ENCODE data around the gene PRXL2A.
A peak's percentile ranks its signal among the peaks of the same experiment; 100 is the strongest.

PRXL2A gene

DNA sequence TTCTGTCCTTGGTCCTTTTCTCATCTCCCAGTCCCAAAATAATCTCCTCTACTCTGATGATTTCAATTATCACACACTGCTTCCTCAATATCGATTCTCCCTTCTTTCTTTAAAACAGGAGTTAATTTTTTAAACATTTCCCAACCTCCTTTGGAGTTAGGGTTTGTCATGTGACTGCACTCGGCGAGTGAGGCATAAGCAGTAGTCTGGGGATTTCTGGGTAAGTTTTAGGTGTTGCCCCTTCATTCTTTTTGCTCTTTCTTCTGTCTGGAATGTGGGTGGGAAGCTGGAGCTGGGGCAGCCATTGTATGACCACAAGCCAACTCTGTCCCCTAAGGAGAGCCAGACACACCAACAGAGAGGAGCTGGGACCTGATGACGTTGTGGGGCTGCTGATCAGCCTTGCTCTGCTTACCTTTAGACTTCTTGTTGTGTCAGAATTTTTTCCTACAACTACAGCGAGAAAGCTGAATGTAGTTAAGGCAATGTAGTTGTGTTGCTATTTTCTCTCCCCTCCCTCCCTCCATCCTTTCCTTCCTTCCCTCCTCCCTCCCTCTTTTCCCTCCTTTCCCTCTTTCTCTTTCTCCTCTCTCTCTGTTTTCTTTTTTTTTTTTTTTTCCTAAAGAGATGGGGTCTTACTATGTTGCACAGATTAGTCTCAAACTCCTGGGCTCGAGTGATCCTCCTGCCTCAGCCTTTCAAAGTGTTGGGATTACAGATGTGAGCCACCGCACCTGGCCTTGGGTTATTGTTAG is 39.3 kb downstream of the PRXL2A start:
- no peak for DNase-seq

DNA sequence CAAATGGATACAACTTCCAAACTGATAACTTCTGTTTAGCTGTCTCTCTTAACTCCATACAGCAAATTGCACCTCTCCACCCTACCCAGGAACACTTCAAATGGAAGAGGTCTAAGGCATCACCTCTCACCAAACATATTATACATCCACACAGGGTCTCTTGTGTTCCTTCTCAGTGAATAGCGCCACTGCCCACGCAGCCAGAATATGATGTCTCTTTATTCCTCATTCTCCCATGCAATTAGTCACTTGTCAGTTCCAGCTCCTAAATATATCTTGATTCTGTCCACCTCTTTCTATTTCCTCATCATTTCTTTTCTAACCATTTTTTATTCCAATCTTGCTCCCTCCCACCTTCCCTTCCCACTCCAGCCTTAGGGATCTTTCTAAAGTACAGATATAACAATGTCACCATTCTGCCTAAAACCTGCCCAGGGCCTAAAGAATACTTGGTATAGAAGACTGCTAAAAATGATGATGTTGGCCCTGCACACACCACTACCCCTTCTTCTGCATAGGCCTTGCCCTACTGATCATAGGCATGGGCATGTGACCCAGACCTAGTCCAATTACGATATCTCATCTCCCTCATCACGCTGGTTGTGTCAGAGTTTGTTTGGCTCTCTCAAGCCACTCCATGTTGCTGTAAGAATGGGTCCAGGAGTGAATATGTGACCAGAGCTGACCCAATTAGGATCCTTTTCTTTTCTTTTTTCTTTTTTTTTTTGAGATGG is 40.0 kb downstream of the PRXL2A start:
- DNase-seq: no peak

DNA sequence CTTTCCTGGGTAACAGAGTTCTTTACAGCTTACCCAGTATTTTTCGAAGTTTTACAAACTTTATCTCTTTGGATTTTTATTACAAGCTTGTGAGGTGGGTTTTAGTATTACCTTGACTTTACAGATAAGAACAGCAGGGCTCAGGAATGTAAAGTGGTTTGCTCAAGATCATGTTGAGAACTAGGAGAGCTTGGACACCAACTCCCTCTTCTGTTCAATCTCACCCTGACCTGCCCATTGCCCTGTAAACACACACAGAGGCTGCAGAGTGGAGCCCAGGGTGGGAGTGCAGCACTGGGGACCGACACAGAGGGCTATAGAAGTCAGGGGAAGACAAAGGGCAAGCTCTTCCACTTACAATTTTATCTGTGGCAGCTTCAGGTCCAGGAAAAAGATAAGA is 41.2 kb downstream of the PRXL2A start:
- DNase-seq: no peak

DNA sequence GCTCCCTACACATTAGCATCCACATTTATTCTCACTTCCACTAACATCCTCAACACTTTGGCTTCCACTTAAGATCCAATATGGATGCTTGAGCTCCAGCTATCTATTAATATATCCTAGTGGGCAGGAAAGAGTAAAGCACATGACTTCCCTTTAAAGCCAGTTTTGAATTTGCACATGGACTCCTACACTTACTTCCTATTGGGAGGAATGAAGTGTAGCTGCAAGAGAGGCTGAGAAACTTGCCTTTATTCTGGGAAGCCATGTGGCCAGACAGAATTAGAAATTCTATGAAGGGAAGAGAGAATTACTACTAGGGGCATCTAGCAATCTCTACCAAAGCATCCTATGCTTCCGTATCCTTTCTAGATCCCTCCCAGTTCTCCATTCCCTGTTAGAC is 42.8 kb downstream of the PRXL2A start:
- DNase-seq: no peak

DNA sequence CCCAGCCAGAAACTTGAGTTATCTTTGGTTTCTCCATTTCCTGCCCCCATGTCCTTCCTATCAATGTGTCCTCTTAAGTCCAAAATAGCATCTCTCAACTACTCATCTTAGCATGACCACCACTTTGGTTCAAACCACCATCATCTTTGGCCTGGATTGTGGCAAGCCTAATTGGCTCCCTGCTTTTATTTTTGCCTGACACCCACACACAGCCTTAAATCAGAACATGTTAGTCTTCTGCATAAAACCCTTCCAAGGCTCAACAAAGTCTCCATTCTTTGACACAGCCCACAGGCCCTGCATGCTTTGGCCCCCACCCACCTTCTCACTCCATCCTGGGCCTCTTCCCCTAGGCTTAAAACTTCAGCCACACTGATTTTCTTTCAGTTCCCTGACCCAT is 43.7 kb downstream of the PRXL2A start:
- DNase-seq: no peak

DNA sequence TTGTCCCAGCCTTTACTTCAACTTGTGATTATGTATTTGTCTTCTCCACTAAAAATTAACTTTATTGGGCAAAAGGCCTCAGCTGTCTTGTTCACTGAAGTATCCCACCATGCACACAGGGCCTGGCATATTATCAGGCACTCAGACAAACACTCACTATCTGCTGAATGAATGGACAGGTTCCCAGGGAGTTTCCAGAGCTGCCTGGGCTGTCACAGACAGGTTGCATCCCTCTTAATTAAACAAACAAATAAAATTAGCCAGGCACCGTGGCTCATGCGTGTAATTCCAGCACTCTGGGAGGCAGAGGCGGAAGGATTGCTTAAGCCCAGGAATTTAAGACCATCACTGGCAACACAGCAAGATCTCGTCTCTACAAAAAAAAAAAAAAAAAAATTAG is 44.3 kb downstream of the PRXL2A start:
- DNase-seq: no peak

DNA sequence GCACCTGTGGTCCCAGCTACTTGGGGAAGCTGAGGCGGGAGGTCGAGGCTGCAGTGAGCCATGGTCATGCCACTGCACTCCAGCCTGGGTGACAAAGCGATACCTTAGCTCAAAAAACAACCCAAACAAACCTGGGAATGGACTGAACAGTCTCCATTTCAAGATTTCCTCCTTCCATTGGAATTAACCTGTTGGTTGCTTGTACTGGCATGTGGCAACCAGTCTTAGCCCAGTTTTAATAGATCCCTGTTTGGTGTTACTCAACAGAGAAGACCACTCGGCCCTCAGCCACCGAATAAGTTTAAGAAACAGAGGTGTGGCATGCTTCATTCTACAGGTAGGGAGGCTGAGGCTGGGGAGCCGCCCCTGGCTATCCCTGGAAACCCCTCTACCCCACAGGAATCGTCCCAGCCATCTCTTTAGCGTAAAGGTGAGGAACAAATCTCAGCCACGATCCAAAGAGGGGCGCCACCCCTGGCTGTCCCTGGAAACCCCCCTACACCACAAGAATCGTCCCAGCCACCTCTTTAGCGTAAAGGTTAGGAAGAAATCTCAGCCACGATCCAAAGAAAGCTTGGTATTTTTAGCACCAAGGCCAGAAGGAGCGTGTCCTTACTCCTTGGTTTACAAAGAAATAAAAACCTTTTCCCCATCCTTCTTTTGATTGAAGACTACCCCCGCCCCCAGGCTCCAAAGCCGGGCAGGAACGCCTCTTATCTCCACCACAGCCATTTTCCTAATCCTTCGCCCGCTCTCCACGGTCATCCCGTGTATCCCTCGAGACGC is 44.9 kb downstream of the PRXL2A start:
- DNase-seq: no peak

DNA sequence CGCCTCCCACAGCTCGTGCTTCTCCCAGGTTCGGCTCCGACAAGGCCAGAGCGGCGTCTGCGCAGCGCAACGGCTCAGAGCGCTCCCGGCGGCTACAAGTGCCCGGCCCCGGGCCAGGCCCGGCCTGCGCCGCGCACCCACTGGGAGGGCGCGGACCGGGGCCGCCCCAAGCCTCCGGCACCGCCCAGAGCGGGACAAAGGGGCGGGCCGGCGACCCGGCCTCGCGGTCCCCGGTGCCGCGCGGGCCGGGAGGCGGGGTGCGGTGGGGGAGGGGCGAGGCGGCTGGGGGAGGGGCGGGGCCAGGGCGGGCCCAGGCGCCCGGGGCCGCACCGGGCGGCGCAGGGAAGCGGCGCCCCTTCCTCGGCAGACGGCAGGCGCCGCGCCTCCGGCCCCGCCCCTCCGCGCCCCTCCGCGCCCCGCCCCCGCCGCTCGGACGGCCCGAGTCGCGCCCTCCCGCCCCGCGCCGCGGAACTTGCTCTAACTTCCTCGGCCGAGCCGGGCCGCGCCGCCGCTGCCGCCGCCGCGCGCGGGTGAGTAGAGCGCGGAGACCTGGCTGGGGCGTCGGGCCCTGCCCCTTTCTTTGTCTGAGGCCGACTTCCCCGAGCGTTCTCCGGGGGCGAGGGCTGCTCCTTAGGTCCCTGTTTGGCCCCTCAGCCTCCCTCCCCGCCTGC is 45.6 kb downstream of the PRXL2A start, which contains the start of gene TSPAN14:
Gene TSPAN14, plus strand, starts transcription at position 469 of the 671 bp plus-strand sequence. CDS start 34,924 bp downstream, outside the sequence.
- DNase-seq: peak; percentile 66

DNA sequence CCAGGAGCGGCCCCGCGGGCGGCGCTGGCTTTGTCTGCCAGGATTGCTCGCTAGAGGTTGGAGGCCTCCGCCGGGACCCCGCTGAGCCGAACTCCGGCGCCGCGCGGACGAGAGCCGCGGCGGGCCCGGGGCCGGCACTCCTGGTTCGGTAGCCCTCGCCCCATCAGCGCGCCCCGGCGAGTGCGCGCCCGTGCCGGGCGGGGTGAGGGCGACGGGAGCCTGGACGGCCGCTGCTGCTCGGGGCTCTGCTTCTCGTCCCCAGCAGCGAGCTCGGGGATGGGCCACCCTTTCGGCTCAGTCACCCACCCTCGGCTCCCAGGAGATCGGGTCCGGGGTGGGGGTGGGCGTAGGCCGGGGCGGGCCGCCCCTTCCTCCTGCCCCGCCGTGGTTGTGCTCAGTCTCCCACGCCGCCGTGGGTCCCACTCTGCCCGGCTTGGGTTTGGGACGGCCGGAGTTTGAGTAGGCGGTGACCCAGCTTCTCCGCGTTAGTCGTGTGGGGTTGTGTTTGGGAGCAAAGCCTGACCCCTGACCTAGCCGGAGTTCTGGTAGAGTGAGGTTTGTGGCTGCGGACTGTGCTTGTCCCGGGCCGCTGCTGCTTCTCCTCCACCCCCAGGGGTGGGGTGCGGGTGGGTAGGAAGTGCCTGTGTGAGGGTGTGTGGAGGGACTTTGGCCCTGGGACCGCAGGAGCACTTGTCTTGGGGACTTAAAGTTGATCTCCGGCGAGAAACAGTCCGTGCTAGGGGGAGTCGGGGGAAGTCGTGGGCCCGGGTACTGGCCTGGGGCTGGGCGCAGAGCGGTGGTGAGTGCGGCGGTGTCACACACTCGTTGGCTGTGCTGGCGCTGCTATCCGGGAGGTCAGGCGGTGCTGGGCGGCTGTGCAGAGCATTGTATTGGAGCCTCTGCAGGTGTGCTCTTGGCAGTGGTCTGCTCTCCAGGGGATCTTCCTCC is 46.4 kb downstream of the PRXL2A start:
- DNase-seq: no peak

DNA sequence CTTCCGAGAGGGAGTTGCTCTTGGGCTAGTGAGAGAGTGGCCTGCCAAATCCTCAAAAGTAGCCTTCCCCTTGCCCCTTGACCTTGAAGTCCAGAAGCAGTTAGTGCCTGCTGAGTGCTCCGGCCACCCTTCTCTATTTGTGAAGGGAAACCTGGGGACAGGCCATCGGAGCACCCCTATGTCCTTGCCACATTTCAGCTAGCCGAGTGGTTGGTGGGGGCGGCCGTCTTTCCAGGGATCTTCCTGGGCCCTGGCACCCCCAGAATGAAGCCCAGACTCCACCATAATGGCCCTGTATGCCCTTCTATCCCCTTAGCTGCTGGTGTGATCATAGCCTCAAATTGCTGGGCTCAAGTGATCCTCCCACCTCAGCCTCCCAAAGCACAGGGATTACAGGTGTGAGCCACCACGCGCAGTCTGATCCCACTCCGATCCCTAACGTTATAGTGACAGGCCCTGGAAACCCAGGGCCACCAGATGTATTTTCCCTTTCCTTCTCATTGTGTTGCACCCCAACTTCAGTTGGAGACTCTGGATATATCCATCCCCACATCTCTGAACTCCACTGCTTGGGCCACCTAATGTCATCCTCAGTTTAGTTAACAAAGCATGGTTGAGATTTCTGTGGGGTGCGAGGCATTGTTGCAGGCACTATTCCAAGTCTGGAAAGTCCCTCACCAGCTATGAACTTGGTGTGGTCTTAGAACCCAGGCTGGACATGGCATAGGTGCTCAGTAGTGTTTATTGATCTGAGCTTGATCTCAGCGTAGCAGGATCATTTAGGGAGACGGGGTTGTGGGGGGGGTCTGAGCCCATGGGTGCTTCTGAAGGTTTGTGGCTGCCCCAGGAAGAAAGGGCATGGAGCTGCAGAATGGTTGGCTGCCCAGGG is 47.4 kb downstream of the PRXL2A start:
- DNase-seq: no peak

DNA sequence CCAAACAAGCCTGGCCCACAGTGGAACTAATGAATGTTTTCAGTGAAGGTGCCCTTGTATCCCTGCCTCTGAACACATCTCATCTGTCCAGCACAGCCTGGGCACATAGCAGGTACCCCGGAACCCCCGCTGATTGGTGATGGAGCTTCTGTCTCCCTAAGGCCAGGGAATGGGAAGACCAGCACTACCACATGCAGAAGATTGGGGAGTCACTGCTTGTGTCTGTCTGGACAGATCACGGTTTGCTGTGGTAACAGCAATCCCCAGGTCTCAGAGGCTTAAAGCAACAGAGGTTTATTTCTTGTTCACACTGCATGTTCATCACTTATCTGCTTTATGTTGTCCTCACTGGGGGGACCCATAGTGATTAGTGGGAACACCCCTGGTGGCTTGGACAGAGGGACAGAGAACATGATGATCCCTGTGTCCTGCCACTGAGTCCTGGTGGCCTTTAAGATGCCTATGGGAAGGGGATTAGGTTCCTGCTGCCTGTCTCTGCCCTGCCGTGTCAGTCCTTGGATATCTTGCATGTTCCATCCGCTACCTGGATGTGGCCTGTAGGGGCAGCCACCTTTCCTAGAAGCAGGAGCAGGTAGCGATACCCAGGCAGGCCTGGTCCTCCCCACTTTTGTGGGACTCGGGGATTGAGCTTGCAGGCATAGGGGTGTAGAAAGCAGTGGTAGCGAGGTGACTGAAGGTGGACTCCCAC is 49.4 kb downstream of the PRXL2A start:
- no peak for DNase-seq

DNA sequence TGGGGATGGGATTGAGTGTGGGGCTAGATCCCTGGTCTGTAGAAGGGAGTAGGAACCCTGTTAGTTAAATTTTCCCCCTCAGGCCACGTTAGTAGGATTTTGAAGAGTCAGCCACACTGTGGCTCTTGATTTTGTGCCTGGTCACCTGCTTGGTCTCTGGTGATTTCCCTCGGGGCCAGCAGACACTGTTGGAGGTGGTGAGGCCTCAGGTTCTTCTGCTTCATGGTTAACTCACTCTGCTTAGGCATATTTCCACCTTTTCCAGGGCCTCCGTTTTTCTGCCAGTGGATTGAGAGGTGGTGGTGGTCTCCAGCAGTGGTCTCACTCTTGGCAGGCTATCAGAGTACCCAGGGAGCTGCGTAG is 49.9 kb downstream of the PRXL2A start:
- DNase-seq: no peak

DNA sequence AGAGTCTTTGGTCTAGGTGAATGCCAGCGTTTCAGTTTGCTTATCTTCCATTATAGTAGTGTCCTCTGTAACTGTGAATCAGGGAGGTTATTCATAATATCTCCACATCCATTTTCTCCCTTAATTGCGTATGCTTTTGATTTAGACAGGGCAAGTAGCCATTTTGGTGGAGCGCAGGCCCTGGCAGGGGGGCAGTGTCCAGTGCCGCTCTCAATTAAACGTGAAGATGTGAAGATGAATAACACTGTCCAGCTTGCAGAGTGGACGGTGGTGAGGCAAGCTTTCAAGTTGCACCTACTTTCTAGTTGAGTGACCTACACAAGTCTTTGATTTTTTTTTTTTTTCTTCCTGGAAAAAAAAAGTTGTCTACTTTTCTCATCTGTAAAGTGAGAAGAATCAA is 50.3 kb downstream of the PRXL2A start:
- DNase-seq: no peak

DNA sequence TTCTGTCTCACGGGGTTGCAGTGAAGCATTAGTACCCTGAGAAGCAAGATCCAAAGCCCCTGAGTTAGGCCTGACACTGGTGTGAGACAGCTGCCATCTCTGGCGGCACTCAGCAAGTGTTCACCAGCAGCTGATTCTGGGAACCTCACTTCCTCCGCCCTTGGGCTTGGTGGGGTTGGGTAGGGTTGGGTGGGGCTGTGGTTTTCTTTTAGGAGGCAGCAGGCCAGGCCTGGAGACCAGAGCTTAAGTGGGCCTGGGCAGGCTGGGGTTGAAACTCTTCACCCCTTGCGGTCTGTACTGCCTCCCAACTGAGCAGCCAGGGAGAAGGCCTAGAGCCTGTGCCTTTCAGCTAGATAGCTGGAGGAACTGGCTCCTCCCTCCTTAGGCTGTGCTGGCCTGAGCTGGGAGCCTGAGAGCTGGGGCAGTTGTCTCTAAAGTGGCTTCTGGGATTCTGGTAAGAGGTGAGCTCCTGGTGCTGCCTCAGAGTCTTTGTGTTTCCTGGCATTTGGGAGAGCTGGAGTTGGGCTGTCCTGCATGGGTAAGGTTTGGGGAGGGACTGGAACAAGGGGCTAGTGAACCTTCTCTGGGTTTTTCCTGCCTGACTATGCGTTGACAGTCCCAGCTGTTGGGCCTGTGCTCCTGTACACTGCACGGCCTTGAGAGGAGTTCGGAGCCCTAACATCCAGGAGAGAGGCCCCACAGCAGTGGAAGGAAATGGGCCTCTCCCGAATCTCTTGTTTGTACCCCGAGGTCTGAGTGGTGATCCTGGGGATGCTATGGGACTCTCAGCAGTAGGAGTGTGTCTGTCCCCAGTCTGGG is 50.9 kb downstream of the PRXL2A start:
- DNase-seq: peak; percentile 59

DNA sequence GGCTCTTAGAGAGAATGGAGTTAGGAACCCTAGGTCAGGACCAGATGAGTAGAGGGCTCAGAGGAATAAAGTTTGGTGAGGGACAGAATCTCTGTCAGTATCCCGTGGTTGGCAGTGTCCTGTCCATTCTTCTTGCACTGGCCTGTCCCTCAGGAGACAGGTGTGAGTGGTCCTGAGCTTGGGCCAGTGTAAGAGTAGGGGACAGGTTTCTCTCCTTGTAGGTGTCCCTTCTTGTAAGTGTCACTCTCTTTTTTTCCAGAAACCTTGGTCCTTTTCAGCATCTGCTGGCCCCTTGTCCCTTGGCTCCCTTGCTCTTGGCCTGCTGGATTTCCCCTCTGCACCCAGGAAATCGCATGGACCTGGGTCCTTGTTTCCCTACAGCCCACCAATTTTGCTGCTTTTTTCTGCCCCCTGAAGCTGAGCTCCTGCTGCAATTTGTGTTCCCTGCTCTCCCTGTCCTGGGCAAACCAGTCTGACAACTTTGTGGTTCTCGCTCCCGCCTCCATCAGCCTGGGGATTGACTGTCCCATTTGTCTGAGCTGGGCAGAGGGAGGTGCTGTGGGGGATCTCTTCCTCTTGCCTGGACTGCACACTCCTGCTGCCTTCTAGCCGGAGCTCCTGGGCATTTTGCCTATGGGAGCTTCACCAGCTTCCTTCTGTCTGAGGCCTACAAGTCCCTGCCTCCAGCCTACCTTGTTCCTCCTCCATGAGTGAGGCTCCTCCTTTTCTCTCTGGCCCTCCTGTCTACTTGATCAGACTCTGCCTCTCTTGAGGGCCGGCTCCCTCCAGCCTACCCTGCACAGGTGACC is 52.3 kb downstream of the PRXL2A start:
- DNase-seq: no peak

DNA sequence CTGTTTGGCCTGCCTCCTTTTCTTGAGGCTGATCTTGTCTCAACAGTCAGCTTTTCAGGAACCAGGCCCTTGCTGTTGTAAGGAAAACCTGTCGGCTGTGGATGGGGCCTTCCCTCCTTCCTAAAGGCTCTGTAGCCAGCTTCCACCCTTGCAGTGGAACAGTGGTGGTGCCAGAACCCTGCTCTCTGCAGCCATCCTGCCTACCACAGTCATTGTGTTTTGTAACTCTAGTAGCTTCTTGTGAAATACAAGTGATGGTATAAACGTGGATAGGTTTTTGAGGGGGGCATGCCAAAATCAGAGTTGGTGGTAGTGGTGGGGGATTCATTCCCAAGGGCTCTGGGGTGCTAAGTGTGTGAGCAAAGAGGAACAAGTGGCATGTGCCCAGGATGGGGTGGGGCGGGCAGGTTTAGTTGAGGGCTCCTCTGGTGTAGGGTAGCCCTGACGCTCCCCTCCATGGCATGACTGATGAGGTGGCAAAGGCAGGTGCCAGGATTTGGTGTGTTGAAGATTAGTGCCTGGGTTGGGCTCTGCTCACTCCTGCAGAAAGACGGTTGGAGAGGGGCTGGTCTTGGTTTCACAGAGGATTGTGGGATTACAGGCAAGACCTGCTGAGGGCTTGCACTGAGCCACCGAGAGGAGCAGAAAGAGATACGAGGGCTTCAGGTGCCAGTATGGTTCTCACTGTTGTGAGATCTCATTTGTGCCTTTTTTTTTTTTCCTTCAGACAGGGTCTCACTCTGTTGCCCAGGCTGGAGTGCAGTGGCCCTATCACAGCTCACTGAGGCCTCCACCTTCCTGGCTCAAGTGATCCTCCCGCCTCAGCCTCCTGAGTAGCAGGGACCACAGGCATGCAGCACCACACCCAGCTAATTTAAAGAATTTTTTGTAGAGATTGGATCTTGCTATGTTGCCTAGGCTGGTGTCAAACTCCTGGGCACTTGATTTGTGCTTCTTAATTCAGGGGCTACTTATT is 53.1 kb downstream of the PRXL2A start:
- DNase-seq: no peak
